Peyer's patch (tissue), 4 donors: Measurements from ENCODE around the gene SNRK.

Experiments
- POLR2A ChIP-seq, 2 donors: fragments of 450-650 bp; IDR thresholded peaks; one replicate each; pipeline ENCODE4 v1.5.1; 2017; ENCODE audit warnings: antibody characterized with exemption in 2 of 2, mild to moderate bottlenecking in 2 of 2, moderate library complexity in 2 of 2
- TF ChIP-seq, protein P1 (sequence below), 6 experiments: fragments of 450-650 bp in 4 of 6; fragments of 200-600 bp in 2 of 6; sonication (generic) in 1 of 6; IDR thresholded peaks; one replicate each; pipeline ENCODE4 v1.5.1; 2017 to 2019; ENCODE audit warnings: antibody characterized with exemption in 6 of 6, mild to moderate bottlenecking in 3 of 6, moderate library complexity in 1 of 6

- no peak for TF ChIP-seq POLR2A (IDR thresholded peaks at IDR 0.05)
- TF ChIP-seq, protein P1, sequence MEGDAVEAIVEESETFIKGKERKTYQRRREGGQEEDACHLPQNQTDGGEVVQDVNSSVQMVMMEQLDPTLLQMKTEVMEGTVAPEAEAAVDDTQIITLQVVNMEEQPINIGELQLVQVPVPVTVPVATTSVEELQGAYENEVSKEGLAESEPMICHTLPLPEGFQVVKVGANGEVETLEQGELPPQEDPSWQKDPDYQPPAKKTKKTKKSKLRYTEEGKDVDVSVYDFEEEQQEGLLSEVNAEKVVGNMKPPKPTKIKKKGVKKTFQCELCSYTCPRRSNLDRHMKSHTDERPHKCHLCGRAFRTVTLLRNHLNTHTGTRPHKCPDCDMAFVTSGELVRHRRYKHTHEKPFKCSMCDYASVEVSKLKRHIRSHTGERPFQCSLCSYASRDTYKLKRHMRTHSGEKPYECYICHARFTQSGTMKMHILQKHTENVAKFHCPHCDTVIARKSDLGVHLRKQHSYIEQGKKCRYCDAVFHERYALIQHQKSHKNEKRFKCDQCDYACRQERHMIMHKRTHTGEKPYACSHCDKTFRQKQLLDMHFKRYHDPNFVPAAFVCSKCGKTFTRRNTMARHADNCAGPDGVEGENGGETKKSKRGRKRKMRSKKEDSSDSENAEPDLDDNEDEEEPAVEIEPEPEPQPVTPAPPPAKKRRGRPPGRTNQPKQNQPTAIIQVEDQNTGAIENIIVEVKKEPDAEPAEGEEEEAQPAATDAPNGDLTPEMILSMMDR (IDR thresholded peaks at IDR 0.05), result no peak
These were observed 12.4 kb downstream of the SNRK start for GRCh38 chr3:43298761-43299160.
